ENCODE measurements around the gene STK39.
A peak's percentile ranks its signal among the peaks of the same experiment; 100 is the strongest.
"Not testable (repeated sequence)": the region's sequence is repeated elsewhere in the genome, so short reads cannot be mapped to it uniquely, and the experiment has no call there.

The STK39 gene

DNA sequence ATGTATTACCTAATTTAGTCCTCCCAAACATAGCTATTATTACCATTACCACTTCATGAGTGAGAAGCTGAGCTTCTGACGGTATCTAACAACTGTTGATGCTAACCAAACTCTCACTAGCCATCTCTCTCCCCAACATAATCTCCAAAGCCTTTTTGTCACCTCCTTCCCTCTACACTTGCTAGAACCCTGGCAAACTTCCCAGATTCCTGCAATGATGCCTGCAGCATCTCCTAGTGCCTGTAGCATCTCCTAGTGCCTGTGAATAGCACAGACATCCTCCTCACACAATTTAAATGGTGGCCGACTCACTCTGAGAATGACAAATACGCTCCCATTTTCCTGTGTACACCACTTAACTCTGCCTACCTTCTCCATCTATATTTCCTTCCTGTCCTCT, 126.7 kb downstream of the STK39 start:
- DNase-seq = no peak
- in situ Hi-C loops (cut with MboI; ENCODE audit: low pct_unique_long_range_greater_than_20kb, low sequenced_read_pairs) = loop anchor here (25.0 kb wide), 1 partner anchor 158 kb away; no protein-coding TSS in a partner anchor

DNA sequence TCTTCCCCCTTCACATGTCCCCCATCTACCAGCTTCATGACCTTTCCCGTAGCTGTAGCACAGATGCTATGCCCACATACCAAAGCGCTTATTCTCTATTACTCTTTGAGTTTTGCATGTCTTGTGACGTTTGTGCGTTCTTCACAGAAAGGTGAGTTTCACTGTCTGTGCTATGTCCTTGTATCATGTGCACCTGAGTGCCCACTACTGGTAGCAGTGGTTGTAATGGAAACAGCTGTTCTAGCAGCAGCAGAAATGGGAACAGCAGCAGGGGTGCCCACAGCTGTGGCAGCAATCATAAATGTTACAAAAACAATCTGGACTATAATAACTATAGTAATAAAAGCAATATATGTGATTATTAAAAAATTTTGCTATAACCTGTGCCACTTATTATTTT, 127.1 kb downstream of the STK39 start:
- DNase-seq = no peak
- in situ Hi-C loops (cut with MboI; ENCODE audit: low pct_unique_long_range_greater_than_20kb, low sequenced_read_pairs) = loop anchor here (25.0 kb wide), 1 partner anchor 158 kb away; no protein-coding TSS in a partner anchor

DNA sequence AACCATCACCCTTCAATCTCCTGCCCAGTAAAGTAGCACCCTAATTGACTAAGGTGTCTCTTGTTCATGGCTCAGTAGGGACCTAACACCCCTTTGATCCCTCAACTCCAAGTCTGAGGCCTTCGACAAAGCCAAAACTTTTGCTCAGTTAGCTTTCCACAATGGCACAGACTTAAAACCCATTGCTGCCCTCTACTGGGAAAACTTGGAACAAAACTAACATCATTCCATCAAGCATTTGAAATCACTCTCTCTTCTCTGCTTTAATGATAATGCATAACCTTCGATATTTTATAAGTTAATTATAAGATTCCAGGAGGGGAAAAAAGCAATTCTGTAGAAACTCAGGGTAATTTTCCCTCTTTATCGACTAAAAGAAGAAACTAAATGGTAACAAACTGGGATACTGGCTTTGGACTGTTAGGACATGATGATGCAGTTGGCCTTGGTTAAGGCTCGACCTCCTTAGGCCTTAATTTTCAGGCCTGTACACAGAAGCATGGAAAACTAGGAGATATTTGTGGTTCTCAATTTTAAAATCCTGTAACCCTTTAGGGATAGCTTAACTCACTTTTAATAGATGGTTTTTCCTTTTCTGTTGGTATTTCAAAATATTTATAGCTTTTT, 127.8 kb downstream of the STK39 start:
- in situ Hi-C loops (cut with MboI; ENCODE audit: low pct_unique_long_range_greater_than_20kb, low sequenced_read_pairs) = loop anchor here (25.0 kb wide), 1 partner anchor 157 kb away; no protein-coding TSS in a partner anchor
- DNase-seq = peak; percentile 74

DNA sequence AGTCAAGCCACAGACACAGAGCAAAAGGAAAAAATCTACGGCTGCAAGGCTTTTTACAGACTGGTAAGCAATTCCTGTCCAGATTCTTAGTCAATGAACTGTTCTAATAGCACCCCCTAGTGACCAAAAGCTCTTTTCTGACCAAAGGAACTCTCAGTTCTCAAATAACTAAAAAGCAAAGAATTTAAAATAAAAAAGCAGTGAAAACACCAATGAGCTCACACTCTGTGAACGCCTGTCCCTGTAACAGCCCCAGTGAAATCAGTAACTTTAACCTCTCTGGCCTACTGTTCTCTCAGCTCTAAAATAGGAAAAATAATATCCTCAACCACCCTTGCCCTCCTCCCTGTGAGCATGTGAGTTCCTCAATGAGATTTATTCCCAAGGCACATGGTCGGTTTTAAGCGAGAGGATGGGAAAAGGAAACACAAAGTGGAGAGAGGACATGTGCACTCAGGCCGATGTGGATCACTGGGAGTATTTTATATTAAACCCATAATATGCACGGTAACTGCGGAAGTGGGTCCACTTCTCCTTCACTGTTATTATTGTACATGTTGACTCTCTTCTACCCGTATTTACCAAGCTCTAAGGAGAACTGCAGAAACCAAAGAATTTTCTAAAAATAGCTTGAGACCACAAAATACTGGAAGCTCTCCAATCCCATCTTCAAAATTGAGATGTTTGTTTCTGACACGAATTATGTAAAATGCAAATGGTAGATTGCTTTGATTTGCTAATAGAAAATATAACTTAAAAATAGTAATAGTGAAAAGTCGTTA, 128.5 kb downstream of the STK39 start:
- in situ Hi-C loops (cut with MboI; ENCODE audit: low pct_unique_long_range_greater_than_20kb, low sequenced_read_pairs) = loop anchor here (25.0 kb wide), 1 partner anchor 157 kb away; no protein-coding TSS in a partner anchor
- peak; percentile 77 for DNase-seq

DNA sequence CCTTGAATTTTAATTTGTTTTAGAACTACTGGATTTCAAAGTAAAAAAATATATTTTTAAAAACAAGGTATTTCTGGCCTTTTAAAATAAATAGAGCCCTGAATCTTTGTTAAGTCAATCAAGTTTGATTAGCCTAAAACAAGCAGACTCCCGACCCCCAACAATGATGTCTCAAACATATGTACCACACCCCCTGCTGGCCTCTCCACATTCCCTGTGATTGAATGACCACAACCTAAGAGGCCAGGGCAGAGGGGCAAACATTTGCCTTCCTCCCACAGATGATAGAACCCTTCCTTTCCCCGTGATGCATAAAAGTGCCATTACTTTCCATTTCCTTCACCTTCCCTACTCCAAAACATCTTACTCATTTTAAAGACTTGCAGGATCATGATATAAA, 130.9 kb downstream of the STK39 start:
- in situ Hi-C loops (cut with MboI; ENCODE audit: low pct_unique_long_range_greater_than_20kb, low sequenced_read_pairs) = loop anchor here (25.0 kb wide), 1 partner anchor 154 kb away; no protein-coding TSS in a partner anchor
- no peak for DNase-seq

DNA sequence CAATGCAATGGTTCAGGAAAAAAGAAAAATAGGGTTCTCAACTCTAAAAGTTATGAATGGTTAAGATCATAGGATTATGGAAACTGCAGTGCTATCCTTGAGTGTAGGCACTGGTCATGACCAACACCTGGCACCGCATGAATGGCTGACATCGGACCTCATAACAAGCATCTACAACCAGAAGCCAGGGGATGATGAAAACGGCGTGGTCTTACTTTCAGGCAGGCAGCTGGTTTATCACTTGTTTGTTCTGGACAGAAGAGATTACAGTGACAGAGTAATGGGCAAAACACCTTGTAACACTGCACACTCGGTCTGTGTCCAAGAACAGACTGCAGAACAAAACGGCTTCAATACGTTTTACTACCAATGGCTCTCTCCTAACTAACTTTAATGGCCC, 132.8 kb downstream of the STK39 start:
- in situ Hi-C loops (cut with MboI; ENCODE audit: low pct_unique_long_range_greater_than_20kb, low sequenced_read_pairs) = loop anchor here (25.0 kb wide), 1 partner anchor 152 kb away; no protein-coding TSS in a partner anchor
- no peak for DNase-seq

DNA sequence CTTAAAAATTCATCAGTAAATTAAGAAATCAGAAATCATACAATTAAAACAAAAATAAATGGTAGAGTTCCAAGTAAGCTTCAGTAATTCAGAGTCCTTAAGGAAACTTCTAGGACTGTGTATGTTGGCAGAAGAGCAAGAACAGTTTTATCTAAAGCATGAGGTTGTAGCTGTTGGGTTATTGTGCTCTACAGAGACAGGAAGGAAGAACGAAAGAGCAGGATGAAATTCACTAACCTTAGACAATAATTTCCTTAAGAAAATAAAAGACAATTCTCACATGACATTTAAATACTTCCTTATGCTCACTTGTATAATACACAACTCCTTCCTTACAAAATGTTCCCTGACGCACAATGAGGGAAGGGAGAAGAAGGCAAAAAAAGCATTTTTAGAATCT, 133.4 kb downstream of the STK39 start:
- in situ Hi-C loops (cut with MboI; ENCODE audit: low pct_unique_long_range_greater_than_20kb, low sequenced_read_pairs) = loop anchor here (25.0 kb wide), 1 partner anchor 152 kb away; no protein-coding TSS in a partner anchor
- DNase-seq = no peak

DNA sequence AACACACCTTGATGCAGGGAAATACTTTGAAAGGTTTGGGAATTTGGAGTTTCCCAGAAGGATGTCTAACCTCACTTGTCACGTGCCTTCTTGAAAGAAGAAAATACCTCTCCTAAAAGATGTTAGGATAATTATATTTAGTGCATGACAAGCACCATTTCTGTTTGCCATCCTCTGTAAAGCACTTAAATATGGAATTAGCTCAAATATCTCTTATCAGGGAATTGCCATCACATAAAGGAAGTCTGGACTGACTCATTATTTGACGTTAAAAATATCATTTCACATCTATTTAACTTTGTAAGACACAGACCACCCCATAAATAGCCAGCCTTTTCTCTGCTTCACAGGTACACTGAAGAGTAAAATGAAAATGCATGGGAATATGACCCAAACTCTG, 140.1 kb downstream of the STK39 start:
- no peak for DNase-seq
- in situ Hi-C loops (cut with MboI; ENCODE audit: low pct_unique_long_range_greater_than_20kb, low sequenced_read_pairs) = loop anchor here (25.0 kb wide), 1 partner anchor 145 kb away; no protein-coding TSS in a partner anchor

DNA sequence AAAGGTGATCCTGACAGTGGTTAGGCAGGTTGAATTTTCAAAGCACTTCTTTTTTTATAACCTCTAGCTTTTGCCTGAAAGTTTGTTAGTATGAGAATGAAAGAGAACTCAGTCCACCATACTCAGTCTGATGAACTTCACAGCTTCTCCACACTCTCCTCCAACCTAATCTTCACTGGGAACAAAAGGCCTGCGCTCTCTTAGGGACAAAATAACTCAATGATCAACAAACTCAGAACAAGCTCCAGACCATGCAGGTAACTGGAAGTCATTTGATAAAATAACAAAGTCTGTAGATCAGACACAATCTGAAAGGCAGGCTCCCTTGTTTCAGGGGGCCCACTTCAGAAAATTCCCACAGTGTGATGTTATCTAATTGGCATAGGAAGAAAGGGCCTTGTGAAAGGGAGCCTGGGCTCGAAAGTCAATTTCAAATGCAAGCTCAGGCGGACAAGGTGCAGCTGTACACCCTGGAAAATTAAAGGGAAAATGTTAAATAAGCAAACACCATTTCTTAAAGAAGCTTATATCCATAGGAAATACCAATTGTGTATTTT, 142.2 kb downstream of the STK39 start:
- in situ Hi-C loops (cut with MboI; ENCODE audit: low pct_unique_long_range_greater_than_20kb, low sequenced_read_pairs) = loop anchor here (25.0 kb wide), 1 partner anchor 143 kb away; no protein-coding TSS in a partner anchor
- no peak for DNase-seq

DNA sequence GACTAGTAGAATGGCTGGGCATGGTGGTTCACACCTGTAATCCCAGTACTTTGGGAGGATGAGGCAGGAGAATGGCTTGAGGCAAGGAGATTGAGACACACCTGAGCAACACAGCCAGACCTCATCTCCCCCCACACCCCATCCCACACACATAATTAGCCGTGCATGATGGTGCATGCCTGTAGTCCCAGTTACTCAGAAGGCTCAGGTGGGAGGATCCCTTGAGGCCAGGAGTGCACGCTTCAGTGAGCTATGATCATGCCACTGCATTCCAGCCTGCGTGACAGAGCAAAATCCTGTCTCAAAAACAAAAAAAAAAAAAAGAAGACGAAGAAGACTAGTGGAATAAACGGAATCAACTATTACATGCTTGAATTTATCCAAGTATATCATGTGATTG, 150.0 kb downstream of the STK39 start:
- in situ Hi-C loops (cut with MboI; ENCODE audit: low pct_unique_long_range_greater_than_20kb, low sequenced_read_pairs) = no loop called here
- DNase-seq = no peak

DNA sequence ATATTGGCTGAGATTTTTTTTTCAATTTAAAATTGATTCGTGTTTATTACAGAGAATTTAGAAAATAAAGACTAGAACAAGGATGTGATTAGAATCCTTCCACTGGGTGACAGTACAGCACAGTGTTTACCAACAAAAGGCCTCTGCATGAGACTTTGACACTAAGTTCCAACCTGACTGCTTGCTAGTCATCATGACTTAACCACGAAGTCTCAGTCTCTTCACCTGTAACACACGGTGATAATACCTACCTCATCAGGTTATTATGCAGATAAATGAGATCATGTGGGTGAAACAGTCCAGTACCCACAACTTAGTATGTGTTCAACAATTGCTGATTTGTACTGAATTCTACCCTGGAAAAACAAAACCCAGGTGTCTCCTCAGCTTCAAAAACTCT, 151.2 kb downstream of the STK39 start:
- in situ Hi-C loops (cut with MboI; ENCODE audit: low pct_unique_long_range_greater_than_20kb, low sequenced_read_pairs) = no loop called here
- DNase-seq = no peak

DNA sequence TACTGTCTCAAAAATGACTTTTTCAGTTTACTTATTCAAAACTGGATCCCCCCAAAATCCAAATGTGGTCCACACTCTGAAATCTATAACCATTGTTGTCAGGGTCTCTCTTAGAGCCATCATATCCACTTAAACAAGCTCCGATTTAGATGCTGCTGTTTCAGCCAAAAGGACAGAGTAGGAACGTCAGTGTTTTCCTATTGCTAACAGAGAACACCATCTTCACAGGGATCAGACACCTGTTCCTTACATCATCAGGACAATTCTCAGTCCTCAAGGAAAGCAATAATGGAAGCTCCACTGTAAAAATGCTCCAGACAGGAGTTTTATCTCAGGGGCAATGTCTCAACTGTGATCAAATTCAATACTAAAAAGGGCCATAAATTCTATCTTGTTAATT, 155.4 kb downstream of the STK39 start:
- DNase-seq = no peak
- in situ Hi-C loops (cut with MboI; ENCODE audit: low pct_unique_long_range_greater_than_20kb, low sequenced_read_pairs) = no loop called here

DNA sequence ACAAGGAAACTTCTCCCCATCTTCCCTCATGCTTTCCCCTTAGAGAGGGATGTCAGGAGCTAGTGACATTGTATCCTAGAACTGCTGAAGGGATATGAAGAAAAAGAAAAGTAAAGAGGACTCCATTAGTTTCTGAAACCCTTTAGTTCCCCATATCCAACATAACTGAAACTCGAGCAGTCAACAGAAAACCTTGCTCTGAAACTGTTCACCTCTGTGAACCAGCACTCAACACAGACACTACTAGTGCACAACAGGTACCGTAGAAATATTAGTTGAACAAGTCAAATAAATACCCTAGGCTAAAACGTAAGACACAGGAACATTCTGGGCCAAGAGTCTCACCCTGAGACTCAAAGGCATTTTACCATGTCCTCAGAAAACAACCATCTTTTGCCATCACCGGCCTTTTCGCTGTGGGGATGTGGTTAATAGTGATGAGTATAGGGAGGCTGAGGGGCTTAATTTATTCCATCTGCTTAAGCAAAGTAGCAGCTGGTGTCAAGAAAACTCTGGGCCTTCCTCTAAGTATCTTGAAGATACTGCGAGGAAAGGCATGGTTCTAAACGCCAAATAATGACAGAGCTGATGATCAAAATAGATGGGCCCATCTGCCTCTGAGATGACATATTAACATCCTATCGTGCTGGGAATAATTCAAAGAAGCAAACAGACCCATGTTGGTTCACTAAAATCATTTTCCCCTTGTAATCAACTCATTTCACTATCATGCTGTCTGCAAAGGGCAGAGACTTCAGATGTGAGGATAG, 156.8 kb downstream of the STK39 start:
- in situ Hi-C loops (cut with MboI; ENCODE audit: low pct_unique_long_range_greater_than_20kb, low sequenced_read_pairs) = no loop called here
- no peak for DNase-seq

DNA sequence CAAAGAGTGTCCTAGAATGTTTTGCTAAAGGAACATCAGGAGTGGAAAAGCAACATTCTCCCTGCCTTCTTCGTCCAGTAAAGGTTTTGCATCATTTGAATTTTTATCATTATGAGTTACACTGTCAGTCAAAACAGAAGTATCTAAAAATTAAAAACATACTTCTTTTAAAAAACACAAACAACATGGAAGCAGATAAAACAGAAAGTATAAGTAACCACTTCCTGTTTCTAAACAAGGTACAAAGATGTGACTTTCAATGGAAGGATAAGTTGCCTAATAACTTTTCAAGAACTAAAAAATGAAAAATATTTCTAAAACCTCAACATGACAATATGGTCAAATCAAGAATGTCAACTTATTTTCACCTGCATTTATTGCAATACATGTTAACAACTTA, 158.2 kb downstream of the STK39 start:
- DNase-seq = no peak
- in situ Hi-C loops (cut with MboI; ENCODE audit: low pct_unique_long_range_greater_than_20kb, low sequenced_read_pairs) = no loop called here

DNA sequence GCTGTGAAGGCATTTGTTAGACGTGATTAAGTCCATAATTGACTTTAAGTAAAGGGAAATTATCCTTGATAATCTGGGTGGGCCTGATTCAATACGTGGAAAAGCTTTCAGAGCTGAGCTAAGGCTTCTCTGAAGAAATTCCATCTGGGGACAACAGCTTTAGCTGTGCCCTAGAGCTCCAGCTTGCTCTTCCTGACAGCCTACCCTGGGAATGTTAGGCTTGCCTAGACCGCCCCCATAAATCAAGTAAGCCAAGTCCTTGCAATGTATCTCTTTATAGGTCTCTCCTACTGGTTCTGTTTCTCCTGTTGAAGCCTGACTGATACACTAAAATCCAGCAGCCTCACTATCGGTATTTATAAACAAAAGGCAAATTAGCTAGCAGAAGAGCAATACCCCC, 160.0 kb downstream of the STK39 start:
- no peak for DNase-seq
- in situ Hi-C loops (cut with MboI; ENCODE audit: low pct_unique_long_range_greater_than_20kb, low sequenced_read_pairs) = no loop called here

DNA sequence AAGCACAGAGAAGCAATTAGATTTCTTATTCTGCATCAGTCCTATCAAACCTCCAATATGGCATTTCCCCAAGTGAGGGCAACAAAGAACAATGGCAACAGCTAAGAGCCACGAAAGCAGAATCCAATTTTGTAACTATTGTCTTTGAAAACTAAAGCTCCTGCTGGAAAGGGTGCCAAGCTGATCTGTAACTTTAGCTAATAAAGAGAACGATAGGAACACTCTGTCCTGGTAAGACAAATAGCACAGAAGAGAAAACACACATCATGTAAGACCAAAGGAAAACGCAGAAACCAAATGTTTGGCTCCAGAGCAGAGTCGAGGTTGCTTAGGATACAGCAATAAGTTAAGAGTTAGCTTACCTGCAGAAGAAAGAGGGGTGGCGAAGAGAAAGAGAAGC, 160.5 kb downstream of the STK39 start:
- no peak for DNase-seq
- in situ Hi-C loops (cut with MboI; ENCODE audit: low pct_unique_long_range_greater_than_20kb, low sequenced_read_pairs) = no loop called here

DNA sequence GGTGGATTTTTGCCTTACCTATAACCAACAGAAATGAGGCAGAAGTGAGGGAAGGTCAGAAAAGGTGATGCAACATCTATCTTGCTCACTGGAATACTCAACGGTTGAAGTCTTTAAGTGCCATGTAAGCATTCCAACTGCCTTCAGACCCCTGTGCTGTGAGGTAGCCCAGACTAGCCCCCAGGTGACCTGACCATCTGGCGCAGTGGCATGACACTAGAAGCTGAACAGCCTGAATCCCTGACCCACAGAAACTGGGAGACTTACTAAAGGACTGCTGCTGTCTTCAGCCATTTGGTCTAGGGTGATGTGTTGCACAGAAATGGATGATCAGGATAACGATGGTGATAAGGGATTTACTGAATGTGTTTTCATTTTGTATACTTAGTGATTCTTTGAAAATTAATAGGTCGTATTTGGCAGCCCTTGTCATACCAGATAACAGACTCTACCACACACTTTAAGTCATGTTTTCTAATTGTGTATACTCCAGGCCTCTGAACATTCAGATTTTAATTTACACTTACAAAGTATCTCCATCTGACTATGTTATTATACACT, 161.5 kb downstream of the STK39 start:
- no peak for DNase-seq
- in situ Hi-C loops (cut with MboI; ENCODE audit: low pct_unique_long_range_greater_than_20kb, low sequenced_read_pairs) = no loop called here

DNA sequence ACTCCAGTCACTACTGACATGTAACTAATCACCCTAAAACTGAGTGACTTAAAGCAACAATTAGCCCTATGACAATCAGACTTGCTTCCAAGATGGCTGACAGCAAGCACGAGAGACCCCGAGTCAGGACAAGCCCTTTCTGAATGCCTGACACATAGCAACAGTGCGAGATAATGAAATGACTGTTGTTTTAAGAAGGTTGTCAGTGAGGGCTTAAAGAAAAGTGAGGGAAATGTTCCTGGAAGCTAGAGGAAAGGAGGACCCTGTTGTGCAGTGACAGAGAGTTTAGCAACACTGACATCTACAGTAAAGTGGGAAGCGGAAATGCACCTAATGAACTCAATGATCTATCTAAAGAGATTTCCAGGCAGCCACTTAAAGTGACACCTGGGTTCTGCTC, 163.1 kb downstream of the STK39 start:
- in situ Hi-C loops (cut with MboI; ENCODE audit: low pct_unique_long_range_greater_than_20kb, low sequenced_read_pairs) = no loop called here
- DNase-seq = no peak

DNA sequence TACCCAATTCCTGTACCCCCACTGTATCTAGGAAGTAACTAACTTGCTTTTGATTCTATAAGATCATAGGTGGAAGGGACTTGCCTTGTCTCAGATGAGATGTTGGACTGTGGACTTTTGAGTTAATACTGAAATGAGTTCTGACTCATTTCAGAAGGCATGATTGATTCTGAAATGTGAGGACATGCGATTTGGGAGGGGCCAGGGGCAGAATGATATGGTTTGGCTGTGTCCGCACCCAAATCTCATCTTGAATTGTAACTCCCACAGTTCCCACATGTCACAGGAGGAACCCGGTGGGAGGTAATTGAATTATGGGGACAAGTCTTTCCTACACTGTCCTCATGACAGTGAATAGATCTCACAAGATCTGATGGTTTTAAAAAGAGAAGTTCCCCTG, 165.9 kb downstream of the STK39 start:
- in situ Hi-C loops (cut with MboI; ENCODE audit: low pct_unique_long_range_greater_than_20kb, low sequenced_read_pairs); DNase-seq: not testable (repeated sequence)

All from KBM-7 (cell line).